Large intestine (tissue), 3 donors: ENCODE measurements around the gene SMTNL2. TPM values are rescaled to one million over a fixed set of nuclear protein-coding genes. Genes with fewer than 3 reads are reported as not detected.
"Not testable (repeated sequence)": the region's sequence is repeated elsewhere in the genome, so short reads cannot be mapped to it uniquely, and the experiment has no call there.

Experiments
- DNase-seq, 2 donors: peaks; one replicate each; pipeline versions ENCODE4 v3.0.0 to v3.0.0-alpha.2; 2013
- H3K27ac ChIP-seq: one replicate; pipeline ENCODE4 v1.5.1; 2013; ENCODE audit warnings: low read length
- H3K27me3 ChIP-seq: 2 replicates; pipeline ENCODE4 v1.6.1; 2013; ENCODE audit warnings: low read length; ENCODE audit not compliant: control insufficient read depth, insufficient read depth
- H3K36me3 ChIP-seq: 2 replicates; pipeline ENCODE4 v1.6.1; 2013; ENCODE audit warnings: low read length; ENCODE audit not compliant: control insufficient read depth, insufficient read depth
- H3K4me1 ChIP-seq: one replicate; pipeline ENCODE4 v1.6.1; 2013; ENCODE audit warnings: low read length; ENCODE audit not compliant: control insufficient read depth, insufficient read depth
- H3K4me3 ChIP-seq: one replicate; pipeline ENCODE4 v1.5.1; 2013; ENCODE audit warnings: low read length
- H3K9me3 ChIP-seq: one replicate; pipeline ENCODE4 v1.6.1; 2013; ENCODE audit warnings: mild to moderate bottlenecking, low read depth, low read length, moderate library complexity; ENCODE audit not compliant: control insufficient read depth
- WGBS: methylation state at CpG from one replicate; pipeline ENCODE4 v1.1.5; 2013; ENCODE audit warnings: low lambda C conversion rate; ENCODE audit not compliant: insufficient coverage; 5-methylcytosine and 5-hydroxymethylcytosine counted together
- polyA plus RNA-seq: library from polyadenylated mRNA; unstranded; fragments of 120-200 nt; gene quantifications from one replicate; pipeline ENCODE4 v1.2.1, GENCODE V29; 2013

SMTNL2 gene
- polyA plus RNA-seq, 1 donor = 10.1 TPM

DNA sequence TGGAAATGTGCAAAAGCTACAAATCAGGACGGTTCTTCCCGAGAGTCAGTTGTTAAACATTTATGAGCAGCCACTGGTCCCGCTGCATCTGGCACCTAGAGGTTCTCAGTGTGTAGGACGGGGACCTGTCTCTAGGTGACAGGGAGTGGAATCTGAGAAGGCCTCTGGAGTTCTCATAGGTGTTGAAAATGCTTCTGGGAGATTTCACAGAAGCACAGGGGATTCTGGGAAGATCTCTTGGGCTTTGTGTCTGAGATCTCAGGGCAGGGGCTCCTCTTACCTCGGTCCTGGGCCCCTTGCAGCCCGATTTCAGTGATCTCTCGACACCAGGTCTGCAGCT is 48.2 kb downstream of the SMTNL2 start:
- H3K27me3 ChIP-seq = peaks cover 39% of the 10 kb centered on the region
- no CpG with 5 or more reads among the region's 7 CpGs for WGBS
- H3K27ac ChIP-seq = no peak overlapping the region
- H3K36me3 ChIP-seq = no peaks in the 10 kb centered on the region
- H3K9me3 ChIP-seq = no peaks in the 10 kb centered on the region
- H3K4me1 ChIP-seq = no peaks in the 10 kb centered on the region
- no peak for DNase-seq
- no peak overlapping the region for H3K4me3 ChIP-seq

- no peak overlapping the region for H3K27ac ChIP-seq
- H3K36me3 ChIP-seq = no peaks in the 10 kb centered on the region
- no peaks in the 10 kb centered on the region for H3K9me3 ChIP-seq
- no peaks in the 10 kb centered on the region for H3K4me1 ChIP-seq
- H3K4me3 ChIP-seq = no peak overlapping the region
- DNase-seq = no peak
- H3K27me3 ChIP-seq = peaks cover 41% of the 10 kb centered on the region
- WGBS = no CpG with 5 or more reads among the region's 2 CpGs
Measured at GRCh38 chr17:4633643-4634042, 49.3 kb downstream of the SMTNL2 start.

- no peaks in the 10 kb centered on the region for H3K9me3 ChIP-seq
- no peak overlapping the region for H3K4me3 ChIP-seq
- no peak for DNase-seq
- H3K27me3 ChIP-seq = peaks cover 50% of the 10 kb centered on the region
- peaks cover 5% of the 10 kb centered on the region for H3K4me1 ChIP-seq
- H3K27ac ChIP-seq = no peak overlapping the region
- no peaks in the 10 kb centered on the region for H3K36me3 ChIP-seq
- WGBS = no CpG with 5 or more reads among the region's 4 CpGs
Measured at GRCh38 chr17:4634976-4635375, 50.6 kb downstream of the SMTNL2 start.

- peaks cover 57% of the 10 kb centered on the region for H3K27me3 ChIP-seq
- peaks cover 5% of the 10 kb centered on the region for H3K4me1 ChIP-seq
- H3K4me3 ChIP-seq = no peak overlapping the region
- no peak overlapping the region for H3K27ac ChIP-seq
- no peaks in the 10 kb centered on the region for H3K9me3 ChIP-seq
- no peaks in the 10 kb centered on the region for H3K36me3 ChIP-seq
- DNase-seq = no peak
- WGBS = no CpG with 5 or more reads among the region's 10 CpGs
Measured at GRCh38 chr17:4635823-4636375, 51.6 kb downstream of the SMTNL2 start.

DNA sequence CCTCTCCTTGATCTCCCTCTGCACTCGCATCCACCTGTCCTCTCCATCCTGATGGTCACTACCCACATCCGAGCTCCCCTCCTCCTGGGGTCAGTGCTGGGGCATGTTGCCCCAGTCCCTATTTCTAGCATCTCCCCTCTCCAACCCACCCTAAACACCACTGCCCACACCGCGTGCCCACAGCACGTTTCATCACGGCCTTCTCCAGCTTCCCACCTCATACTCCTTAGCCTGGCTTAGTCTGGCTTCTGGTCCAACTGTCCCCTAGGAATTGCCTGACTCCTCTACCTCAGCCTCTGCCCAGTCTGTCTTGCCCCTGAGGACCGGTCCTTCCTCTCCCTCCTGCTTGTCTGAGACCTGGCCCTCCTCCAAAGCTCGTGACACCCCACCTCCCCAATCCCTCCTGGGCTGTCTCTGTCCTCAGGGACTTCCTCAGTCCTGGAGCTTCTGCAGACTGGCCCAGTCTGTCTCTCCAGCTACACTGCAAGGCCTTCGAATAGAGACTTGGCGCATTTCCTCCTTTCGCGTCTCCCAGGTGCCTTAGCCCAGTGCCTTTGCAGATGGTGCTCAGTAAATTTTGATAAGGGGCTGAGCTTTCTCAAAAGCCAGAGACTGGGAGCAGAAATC is 52.3 kb downstream of the SMTNL2 start:
- H3K4me3 ChIP-seq = no peak overlapping the region
- no peak overlapping the region for H3K27ac ChIP-seq
- peaks cover 4% of the 10 kb centered on the region for H3K9me3 ChIP-seq
- H3K4me1 ChIP-seq = peaks cover 11% of the 10 kb centered on the region
- H3K36me3 ChIP-seq = no peaks in the 10 kb centered on the region
- peaks cover 64% of the 10 kb centered on the region for H3K27me3 ChIP-seq
- WGBS = 50% methylated on average over 1 of the region's 12 CpGs
- no peak for DNase-seq

- H3K36me3 ChIP-seq, H3K4me3 ChIP-seq, H3K9me3 ChIP-seq, DNase-seq, H3K27ac ChIP-seq: not testable (repeated sequence)
- Histone ChIP-seq H3K4me1 (peaks cover 19% of the 10 kb centered on the region), H3K27me3 (peaks cover 69% of the 10 kb centered on the region)
- WGBS = no CpG with 5 or more reads among the region's 8 CpGs
Measured at GRCh38 chr17:4638766-4639165, 54.4 kb downstream of the SMTNL2 start.

DNA sequence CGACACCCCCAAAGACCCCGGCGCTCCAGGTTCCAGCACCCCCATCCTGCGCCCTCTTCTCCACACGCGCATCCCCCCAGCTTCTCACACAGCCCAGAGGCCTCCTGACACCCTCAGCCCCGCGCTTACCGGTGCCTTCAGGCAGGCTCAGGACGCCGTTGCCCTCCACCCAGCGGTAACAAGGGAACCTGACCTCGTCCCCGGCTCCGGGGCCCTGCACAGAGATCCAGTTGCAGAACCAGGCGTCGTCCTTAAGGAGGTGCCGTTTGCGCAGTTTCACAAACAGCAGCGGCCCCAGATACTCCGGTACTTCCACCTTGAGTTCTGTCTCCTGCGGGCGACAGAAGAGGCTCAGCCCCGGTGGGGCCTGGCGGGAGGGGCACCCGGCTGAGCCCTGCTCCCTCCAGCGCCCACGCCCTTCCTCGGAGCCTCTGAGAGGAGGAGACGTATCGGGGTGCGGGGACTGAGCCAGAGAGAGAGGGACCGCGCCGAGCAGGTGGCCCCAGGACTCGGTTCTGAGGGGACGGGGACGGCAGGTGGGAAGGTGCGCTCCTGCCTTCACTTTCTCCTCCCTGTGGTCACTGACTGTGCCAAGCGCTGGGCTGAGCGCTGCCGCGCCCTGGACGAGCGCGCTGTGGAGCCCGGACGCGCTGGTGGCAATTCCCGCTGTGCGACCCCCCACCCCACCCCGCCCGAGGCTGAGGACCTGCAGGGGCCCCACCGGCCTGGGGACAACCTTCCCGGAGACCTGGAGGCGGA is 55.2 kb downstream of the SMTNL2 start:
- peak; percentile 31 to 56 for DNase-seq
- H3K9me3 ChIP-seq, H3K4me3 ChIP-seq, H3K36me3 ChIP-seq, H3K27ac ChIP-seq: not testable (repeated sequence)
- Histone ChIP-seq H3K4me1 (peaks cover 19% of the 10 kb centered on the region), H3K27me3 (peaks cover 69% of the 10 kb centered on the region)
- no CpG with 5 or more reads among the region's 56 CpGs for WGBS

DNA sequence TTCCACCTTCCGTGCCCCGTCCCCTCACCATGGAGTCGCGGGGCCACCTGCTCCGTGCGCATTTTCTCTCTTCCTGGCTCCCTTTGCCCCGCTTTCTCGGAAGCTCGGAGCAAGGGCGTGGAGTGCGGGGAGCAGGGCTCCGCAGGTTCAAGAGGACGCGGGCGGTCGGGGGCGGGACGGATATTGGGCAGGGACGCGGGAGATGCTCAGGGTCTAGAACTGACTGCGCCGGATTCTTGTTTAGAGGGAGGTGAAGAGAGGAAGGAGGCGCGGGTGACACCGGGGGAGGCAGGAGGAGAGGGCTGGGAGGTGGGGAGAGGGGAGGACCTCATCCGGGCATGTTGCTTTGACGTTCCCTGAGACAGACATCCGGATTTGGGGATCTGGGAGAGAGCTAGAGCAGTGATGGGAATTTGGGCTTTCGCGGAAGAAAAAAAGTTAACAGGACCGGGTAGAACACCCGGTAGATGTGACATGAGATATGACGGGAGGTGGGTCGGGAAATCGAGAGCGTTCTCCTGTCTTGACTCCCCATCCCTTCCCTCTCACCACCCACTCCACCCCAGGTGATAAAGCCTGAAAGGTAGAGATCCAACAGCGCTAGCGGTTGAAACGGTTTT is 56.4 kb downstream of the SMTNL2 start:
- not testable (repeated sequence) for H3K36me3 ChIP-seq, H3K27ac ChIP-seq, H3K9me3 ChIP-seq, DNase-seq, H3K4me3 ChIP-seq
- H3K27me3 ChIP-seq = peaks cover 57% of the 10 kb centered on the region
- H3K4me1 ChIP-seq = peaks cover 19% of the 10 kb centered on the region
- WGBS = no CpG with 5 or more reads among the region's 39 CpGs

DNA sequence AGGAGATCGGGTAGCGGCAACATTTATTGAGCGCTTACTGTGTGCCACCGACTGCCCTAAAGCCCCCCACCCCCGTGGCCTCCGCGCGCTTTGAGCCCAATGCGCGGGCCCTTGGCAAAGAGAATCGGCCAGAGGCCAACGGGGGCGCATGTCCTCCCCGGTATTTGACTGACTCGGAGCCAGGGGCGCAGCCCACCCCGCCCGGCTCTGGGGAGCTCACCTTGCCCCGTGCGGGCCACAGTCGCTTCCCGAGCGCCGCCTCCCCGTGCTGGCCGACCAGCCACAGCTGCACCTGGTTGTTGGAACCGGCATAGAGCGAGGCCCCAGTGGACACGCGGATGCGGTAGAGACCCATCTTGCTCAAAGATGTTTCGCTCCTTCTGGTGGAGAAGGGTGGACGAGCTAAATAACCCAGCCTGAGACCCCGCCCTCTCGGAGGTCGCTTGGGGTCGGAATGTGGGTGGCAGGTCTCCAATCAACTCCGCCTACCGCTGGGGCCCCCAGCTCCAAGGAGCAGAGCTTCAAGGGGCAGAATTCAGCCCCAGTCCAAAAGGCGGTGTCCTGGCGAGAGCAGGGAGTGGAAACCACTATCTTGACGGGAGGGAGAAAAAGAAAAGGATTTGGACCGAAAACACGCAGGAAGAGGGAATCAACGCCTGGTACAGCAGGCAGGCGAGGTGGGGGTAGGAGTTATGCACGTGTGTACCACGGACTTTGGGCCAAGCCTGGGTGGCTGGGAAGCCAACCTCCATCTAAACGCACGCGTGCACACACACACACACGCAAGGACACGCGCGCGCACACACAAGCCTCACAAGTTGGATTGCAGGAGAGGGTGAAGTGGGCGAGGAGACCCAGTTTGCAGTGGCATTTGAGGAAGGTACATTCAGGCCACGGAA is 57.2 kb downstream of the SMTNL2 start, which contains the start of gene ALOX15:
Gene ALOX15, minus strand, starts transcription at position 382 of the 899 bp plus-strand sequence. Its CDS starts 27 bp downstream, at position 355.
- Histone ChIP-seq H3K4me1 (peaks cover 19% of the 10 kb centered on the region), H3K27me3 (peaks cover 48% of the 10 kb centered on the region), H3K27ac (no peak within 1 kb of the TSS), H3K36me3 (no peaks in the 10 kb centered on the region), H3K4me3 (no peak within 1 kb of the TSS), H3K9me3 (peaks cover 4% of the 10 kb centered on the region)
- peak in 1 of 2 donors; percentile 26 for DNase-seq
- 20% methylated on average over 1 of the region's 58 CpGs for WGBS

- Histone ChIP-seq H3K4me3 (no peak overlapping the region), H3K4me1 (peaks cover 19% of the 10 kb centered on the region), H3K9me3 (peaks cover 4% of the 10 kb centered on the region), H3K27ac (no peak overlapping the region), H3K27me3 (peaks cover 41% of the 10 kb centered on the region), H3K36me3 (no peaks in the 10 kb centered on the region)
- no CpG with 5 or more reads among the region's 6 CpGs for WGBS
- DNase-seq = no peak
Measured at GRCh38 chr17:4642286-4642685, 58.0 kb downstream of the SMTNL2 start.
